ENCODE results near the gene LMX1A.

The LMX1A gene

DNA sequence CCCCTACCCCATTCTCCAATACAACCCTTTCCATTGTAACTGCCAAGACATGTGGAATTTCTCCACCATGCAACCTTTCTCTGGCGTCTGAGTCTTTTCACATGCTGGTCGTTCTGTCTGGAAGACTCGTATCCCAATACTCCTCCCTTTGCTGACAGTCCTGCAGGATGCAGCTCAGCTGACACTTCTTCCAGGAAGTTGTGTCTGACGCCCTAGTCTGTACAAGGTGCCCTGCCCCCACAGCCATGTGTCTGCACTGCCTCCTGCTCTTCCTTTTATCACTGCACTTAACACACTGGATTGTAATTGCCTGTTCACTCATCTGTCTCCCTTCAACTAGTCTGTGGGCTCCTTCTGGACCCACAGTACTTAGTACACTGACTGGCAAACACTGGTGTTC is 188.0 kb downstream of the LMX1A start:
- Histone ChIP-seq H3K36me3 (ENCODE audit: control insufficient read depth in 5 of 5, insufficient read depth in 5 of 5, low read length in 5 of 5) (no peaks in the 10 kb centered on the region), H3K4me3 (ENCODE audit: low read depth in 1 of 5, low read length in 5 of 5) (no peak overlapping the region), H3K27me3 (ENCODE audit: control insufficient read depth in 5 of 5, insufficient read depth in 4 of 5, low read length in 5 of 5) (peaks cover 0 to 3% (median 0%) of the 10 kb centered on the region in 5 donors), H3K27ac (ENCODE audit: low read depth, low read length) (no peak overlapping the region), H3K9ac (ENCODE audit: low read length in 5 of 5) (no peak overlapping the region), H3K4me1 (ENCODE audit: control insufficient read depth in 5 of 5, insufficient read depth in 5 of 5, low read length in 5 of 5) (peaks cover 0 to 5% (median 0%) of the 10 kb centered on the region in 5 donors), H3K9me3 (ENCODE audit: control insufficient read depth in 5 of 5, low read length in 5 of 5) (no peaks in the 10 kb centered on the region)

DNA sequence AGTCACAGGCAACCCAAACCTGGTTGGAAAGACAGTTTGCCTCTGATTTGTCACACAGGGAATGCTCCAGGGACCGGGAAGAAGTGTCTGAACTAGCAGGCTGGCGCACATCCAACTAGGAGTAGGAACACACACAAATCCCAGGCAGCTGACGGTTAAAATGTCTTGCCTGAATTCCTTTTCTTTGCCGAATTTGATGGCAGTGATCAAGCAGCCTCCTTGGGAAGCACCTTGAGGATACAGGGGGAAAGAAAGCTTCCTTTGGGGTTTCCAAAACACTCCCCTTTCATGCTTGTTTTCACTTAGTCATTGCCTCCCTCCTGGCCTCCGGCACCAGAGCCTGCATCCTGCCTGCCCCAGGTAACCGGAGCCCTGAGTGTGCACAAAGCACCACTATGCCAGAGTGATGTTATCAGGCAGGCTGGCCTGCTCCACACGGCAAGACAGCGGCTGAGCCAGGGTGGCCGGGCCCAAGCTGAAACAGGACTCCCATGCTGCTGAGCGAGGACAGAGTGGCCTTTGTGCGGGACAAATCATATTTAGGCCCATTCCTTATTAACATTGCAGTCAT is 193.8 kb downstream of the LMX1A start:
- H3K4me1 ChIP-seq (ENCODE audit: control insufficient read depth in 5 of 5, insufficient read depth in 5 of 5, low read length in 5 of 5), result peaks cover 2 to 25% (median 24%) of the 10 kb centered on the region in 5 donors
- no peak overlapping the region for H3K4me3 ChIP-seq (ENCODE audit: low read depth in 1 of 5, low read length in 5 of 5)
- H3K27ac ChIP-seq (ENCODE audit: low read depth, low read length), result no peak overlapping the region
- no peaks in the 10 kb centered on the region for H3K9me3 ChIP-seq (ENCODE audit: control insufficient read depth in 5 of 5, low read length in 5 of 5)
- no peaks in the 10 kb centered on the region for H3K27me3 ChIP-seq (ENCODE audit: control insufficient read depth in 5 of 5, insufficient read depth in 4 of 5, low read length in 5 of 5)
- H3K36me3 ChIP-seq (ENCODE audit: control insufficient read depth in 5 of 5, insufficient read depth in 5 of 5, low read length in 5 of 5), result no peaks in the 10 kb centered on the region
- H3K9ac ChIP-seq (ENCODE audit: low read length in 5 of 5), result no peak overlapping the region

DNA sequence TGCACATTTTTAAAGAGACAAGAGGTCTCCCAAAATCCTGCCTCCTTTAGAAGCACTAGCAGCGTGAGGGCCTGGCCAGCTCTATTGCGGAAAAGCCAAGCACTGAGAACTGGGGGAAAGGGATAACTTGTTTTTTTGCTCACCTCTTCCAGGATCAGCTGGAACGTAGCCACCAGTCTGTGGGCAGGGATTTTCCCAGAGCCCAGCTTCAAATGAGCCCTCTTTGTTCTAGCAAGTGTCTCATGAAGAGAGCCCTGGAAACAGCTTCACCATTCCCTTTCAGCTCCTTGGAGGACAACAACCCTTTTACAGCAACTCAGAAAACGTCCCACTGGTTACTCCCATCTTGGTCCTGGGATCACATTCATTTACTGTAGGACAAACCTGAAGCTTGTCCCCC is 195.4 kb downstream of the LMX1A start:
- peak overlapping the region; percentile 17 for H3K27ac ChIP-seq (ENCODE audit: low read depth, low read length)
- peaks cover 0 to 3% (median 0%) of the 10 kb centered on the region in 5 donors for H3K9me3 ChIP-seq (ENCODE audit: control insufficient read depth in 5 of 5, low read length in 5 of 5)
- no peak overlapping the region for H3K4me3 ChIP-seq (ENCODE audit: low read depth in 1 of 5, low read length in 5 of 5)
- H3K9ac ChIP-seq (ENCODE audit: low read length in 5 of 5), result no peak overlapping the region
- no peaks in the 10 kb centered on the region for H3K36me3 ChIP-seq (ENCODE audit: control insufficient read depth in 5 of 5, insufficient read depth in 5 of 5, low read length in 5 of 5)
- H3K27me3 ChIP-seq (ENCODE audit: control insufficient read depth in 5 of 5, insufficient read depth in 4 of 5, low read length in 5 of 5), result no peaks in the 10 kb centered on the region
- H3K4me1 ChIP-seq (ENCODE audit: control insufficient read depth in 5 of 5, insufficient read depth in 5 of 5, low read length in 5 of 5), result peaks cover 2 to 25% (median 24%) of the 10 kb centered on the region in 5 donors

DNA sequence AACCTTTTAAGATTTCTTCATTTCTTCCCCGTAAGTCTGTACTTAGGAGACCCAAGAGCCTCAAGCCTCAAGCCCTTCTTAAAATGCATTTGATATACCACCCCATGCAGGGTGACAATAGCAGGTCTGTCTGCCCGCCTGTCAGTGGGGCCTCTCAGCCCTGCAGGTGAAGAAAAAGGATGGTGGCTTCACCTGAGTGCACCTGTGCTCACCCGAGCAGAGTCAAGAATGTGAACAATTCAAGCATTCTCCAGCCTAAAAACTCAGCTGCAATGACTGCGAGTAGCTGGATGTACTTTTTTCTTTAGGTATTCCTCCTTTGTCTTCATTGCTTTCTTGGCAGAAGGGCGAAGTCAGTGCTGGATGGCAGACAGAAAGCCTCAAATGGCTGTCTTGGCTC is 203.3 kb downstream of the LMX1A start:
- no peaks in the 10 kb centered on the region for H3K36me3 ChIP-seq (ENCODE audit: control insufficient read depth in 5 of 5, insufficient read depth in 5 of 5, low read length in 5 of 5)
- no peak overlapping the region for H3K4me3 ChIP-seq (ENCODE audit: low read depth in 1 of 5, low read length in 5 of 5)
- no peak overlapping the region for H3K27ac ChIP-seq (ENCODE audit: low read depth, low read length)
- no peaks in the 10 kb centered on the region for H3K4me1 ChIP-seq (ENCODE audit: control insufficient read depth in 5 of 5, insufficient read depth in 5 of 5, low read length in 5 of 5)
- peaks cover 0 to 4% (median 0%) of the 10 kb centered on the region in 5 donors for H3K27me3 ChIP-seq (ENCODE audit: control insufficient read depth in 5 of 5, insufficient read depth in 4 of 5, low read length in 5 of 5)
- H3K9ac ChIP-seq (ENCODE audit: low read length in 5 of 5), result no peak overlapping the region
- H3K9me3 ChIP-seq (ENCODE audit: control insufficient read depth in 5 of 5, low read length in 5 of 5), result peaks cover 0 to 6% (median 0%) of the 10 kb centered on the region in 5 donors

DNA sequence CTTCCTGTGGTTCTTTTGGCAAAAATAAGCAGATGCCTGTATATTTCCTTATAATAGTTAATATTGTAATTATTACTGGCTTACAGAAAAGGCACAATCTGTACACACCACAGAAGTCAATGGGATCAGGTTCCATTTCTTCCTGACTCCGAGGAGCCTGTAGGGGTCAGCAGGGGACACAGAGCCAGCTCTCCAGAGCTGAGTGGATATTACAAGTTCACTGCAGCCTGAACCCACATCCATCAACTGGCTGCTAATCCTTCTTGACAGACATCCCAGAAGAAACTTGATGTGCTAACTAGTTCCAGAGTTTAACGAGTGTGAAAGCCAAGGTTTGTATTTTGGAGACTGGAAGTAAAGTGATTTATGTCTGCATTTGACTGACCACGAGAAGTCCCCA is 203.8 kb downstream of the LMX1A start:
- H3K4me3 ChIP-seq (ENCODE audit: low read depth in 1 of 5, low read length in 5 of 5), result no peak overlapping the region

DNA sequence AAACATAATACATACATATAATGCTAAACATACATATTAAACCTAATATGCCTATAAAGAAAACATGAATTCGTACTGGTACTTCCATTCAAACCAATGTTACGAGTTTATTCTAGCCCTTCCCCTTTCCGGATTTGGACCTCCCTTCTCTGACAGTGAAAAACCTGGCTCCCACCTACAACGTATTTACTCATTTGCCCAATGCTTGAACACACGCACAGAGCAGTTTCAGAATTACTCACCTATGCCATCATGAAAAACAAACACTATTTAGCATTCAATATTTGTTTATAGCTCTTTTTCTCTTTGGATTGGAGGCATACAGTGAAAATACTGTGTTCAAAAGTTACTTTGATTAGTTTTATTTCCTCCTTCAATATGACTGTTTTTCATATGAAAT is 204.4 kb downstream of the LMX1A start:
- Histone ChIP-seq H3K36me3 (ENCODE audit: control insufficient read depth in 5 of 5, insufficient read depth in 5 of 5, low read length in 5 of 5) (no peaks in the 10 kb centered on the region), H3K9me3 (ENCODE audit: control insufficient read depth in 5 of 5, low read length in 5 of 5) (peaks cover 0 to 6% (median 0%) of the 10 kb centered on the region in 5 donors), H3K9ac (ENCODE audit: low read length in 5 of 5) (no peak overlapping the region), H3K27ac (ENCODE audit: low read depth, low read length) (no peak overlapping the region), H3K4me3 (ENCODE audit: low read depth in 1 of 5, low read length in 5 of 5) (no peak overlapping the region), H3K27me3 (ENCODE audit: control insufficient read depth in 5 of 5, insufficient read depth in 4 of 5, low read length in 5 of 5) (peaks cover 0 to 4% (median 0%) of the 10 kb centered on the region in 5 donors), H3K4me1 (ENCODE audit: control insufficient read depth in 5 of 5, insufficient read depth in 5 of 5, low read length in 5 of 5) (no peaks in the 10 kb centered on the region)

More for the DNA sequence above, 203.8 kb downstream of the LMX1A start:
- Histone ChIP-seq H3K4me1 (ENCODE audit: control insufficient read depth in 5 of 5, insufficient read depth in 5 of 5, low read length in 5 of 5) (no peaks in the 10 kb centered on the region), H3K27ac (ENCODE audit: low read depth, low read length) (no peak overlapping the region), H3K9ac (ENCODE audit: low read length in 5 of 5) (no peak overlapping the region), H3K27me3 (ENCODE audit: control insufficient read depth in 5 of 5, insufficient read depth in 4 of 5, low read length in 5 of 5) (peaks cover 0 to 4% (median 0%) of the 10 kb centered on the region in 5 donors), H3K9me3 (ENCODE audit: control insufficient read depth in 5 of 5, low read length in 5 of 5) (peaks cover 0 to 6% (median 0%) of the 10 kb centered on the region in 5 donors), H3K36me3 (ENCODE audit: control insufficient read depth in 5 of 5, insufficient read depth in 5 of 5, low read length in 5 of 5) (no peaks in the 10 kb centered on the region)
